Epithelial cell of proximal tubule (primary cell): ENCODE results near the gene B3GALT5. TPM values are rescaled to one million over a fixed set of nuclear protein-coding genes. Genes with fewer than 3 reads are reported as not detected.

Experiments used
- DNase-seq: peaks from one replicate; pipeline ENCODE4 v3.0.0-alpha.2; 2011; ENCODE audit warnings: low read depth
- H3K4me3 ChIP-seq: 2 replicates; pipeline ENCODE4 v1.5.1; 2011; ENCODE audit warnings: low read depth, mild to moderate bottlenecking, low read length
- total RNA-seq: library from RNA; depleted of rRNA; stranded (reverse); fragments of >200 nt; gene quantifications from 2 replicates; pipeline ENCODE4 v1.2.3, GENCODE V29; 2015
- TF ChIP-seq, protein P1 (sequence below): conservative IDR thresholded peaks from 2 replicates; pipeline ENCODE4 v1.5.1; 2012; ENCODE audit warnings: low read depth, mild to moderate bottlenecking, low read length

The B3GALT5 gene
- total RNA-seq, 1 donor from 2014 or later, result 3.6 TPM

DNA sequence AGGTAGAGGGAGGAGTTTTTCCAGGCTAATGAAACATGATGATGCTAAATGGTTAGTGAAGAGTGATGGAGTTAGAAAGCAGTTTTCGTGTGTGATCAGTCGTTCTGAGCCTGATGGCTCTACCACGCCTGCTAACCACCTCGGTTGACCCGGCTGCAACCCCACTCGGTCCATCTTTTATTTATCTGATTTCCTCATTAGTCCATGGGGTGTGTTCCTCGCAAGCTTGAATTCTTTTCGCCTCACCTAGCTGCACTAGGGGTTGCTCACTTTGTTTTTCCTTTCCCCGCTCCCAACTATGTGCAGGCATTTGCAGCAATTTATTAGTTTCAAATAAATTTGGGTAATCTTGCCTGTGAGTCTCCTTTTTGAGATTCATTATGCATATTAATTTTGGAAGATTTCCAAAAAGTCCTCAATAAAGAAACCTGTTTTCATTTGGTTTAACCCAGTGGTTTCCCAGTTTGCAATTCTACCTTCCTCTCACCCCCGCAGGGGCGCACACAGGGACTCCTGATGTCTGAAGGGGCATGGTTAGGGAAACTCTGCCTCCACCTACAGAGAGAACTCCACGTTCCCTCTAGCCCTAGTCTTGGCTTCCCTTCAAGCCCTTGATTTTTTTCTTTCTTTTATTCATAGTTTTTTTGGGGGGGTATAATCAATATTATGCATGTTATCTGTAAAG lies 12.6 kb downstream of the B3GALT5 start:
- TF ChIP-seq, protein P1, sequence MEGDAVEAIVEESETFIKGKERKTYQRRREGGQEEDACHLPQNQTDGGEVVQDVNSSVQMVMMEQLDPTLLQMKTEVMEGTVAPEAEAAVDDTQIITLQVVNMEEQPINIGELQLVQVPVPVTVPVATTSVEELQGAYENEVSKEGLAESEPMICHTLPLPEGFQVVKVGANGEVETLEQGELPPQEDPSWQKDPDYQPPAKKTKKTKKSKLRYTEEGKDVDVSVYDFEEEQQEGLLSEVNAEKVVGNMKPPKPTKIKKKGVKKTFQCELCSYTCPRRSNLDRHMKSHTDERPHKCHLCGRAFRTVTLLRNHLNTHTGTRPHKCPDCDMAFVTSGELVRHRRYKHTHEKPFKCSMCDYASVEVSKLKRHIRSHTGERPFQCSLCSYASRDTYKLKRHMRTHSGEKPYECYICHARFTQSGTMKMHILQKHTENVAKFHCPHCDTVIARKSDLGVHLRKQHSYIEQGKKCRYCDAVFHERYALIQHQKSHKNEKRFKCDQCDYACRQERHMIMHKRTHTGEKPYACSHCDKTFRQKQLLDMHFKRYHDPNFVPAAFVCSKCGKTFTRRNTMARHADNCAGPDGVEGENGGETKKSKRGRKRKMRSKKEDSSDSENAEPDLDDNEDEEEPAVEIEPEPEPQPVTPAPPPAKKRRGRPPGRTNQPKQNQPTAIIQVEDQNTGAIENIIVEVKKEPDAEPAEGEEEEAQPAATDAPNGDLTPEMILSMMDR, result no peak
- no peak overlapping the region for H3K4me3 ChIP-seq
- DNase-seq, result no peak

DNA sequence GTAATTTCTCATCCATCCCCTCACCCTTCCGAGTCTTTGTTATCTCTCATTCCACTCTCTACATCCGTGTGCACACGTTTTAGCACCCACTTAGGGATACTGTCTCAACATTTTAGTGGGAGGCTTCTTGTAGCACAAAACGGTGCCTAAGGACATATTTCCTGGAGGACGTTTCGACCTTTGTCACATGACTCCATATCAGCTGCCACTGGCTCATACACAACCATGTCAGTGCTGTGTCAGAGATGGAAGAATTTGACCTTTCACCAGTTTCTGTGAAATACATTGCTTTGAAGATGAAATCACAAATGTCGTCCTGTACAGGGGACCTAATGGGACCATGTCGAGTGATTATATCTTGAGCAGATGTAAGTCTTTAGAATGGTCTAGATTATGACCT lies 15.6 kb downstream of the B3GALT5 start:
- no peak for DNase-seq
- TF ChIP-seq, protein P1, result no peak
- H3K4me3 ChIP-seq, result no peak overlapping the region

DNA sequence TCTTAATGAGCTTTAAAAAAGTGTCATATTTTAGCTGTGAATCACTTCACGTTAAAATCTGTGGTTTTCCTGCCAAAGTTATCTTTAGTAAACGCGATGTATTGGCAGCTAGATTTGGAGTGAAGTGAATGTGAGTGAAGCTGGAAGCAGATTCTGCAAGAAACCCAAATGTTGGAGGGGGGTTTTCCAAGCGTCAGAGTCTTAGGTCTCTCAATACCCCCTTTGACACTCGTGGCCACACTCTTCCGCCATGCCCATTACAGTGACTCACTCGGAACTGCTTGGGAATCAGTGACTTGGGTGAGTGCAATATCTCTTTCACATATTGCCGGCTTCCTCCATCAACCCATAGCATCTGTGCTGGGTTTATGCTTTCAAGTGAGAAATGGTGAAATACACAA lies 17.5 kb downstream of the B3GALT5 start:
- peak overlapping the region; percentile 38 for H3K4me3 ChIP-seq
- DNase-seq, result peak; percentile 64
- TF ChIP-seq, protein P1, result no peak

DNA sequence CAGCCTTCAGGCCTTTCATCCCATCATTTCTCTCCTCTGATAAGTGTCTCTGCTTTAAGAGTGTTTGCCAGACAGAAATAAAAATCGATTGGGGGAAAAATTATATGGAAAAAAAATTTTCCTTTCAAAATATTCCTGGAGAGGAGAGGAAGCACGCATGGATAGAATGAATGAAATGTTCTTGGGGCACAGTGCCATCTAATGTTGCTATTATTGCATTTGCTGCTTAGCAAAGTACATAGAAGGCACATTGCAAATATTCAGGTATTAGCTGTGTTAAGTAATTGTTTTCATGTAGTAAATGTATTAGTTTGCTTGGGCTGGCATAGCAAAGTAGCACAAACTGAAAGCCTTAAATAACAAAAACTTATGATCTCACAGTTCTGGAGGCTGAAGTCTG lies 18.1 kb downstream of the B3GALT5 start:
- H3K4me3 ChIP-seq, result peak overlapping the region; percentile 38
- DNase-seq, result no peak
- TF ChIP-seq, protein P1, result peak; percentile 35

DNA sequence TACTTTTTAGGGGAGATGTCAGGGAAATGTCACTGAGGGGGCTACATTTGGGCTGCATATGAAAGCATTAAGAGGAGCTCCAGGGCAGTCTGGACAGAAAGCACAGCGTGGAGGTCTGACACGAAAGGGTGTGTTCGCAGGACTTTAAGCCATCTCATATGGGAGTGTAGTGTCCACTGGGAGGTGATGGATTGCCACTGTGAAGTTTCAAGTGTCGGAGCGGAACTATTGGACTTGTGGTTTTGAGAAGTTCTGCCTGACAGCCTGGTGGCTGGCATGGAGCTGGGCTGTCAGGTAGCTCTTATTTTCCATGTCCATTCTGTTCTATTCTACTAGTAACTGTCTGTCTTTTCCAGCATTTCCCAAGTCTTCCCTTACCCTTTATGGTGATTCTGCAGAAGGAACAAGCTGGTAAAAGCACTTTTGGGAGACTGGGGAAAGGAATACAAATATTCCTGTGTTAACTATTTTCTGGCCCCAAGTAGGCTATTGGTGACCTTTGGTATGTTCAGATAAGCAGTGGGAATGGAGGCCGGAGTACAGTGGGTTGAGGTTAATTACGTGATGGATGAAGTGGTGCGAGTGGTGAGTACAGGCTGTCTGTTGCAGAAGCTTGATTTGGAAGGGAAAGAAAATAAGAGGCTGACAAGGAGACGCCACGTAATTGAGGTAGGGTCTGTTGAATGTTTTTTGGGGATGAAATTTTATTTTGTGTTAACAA lies 19.3 kb downstream of the B3GALT5 start:
- TF ChIP-seq, protein P1, result no peak
- no peak overlapping the region for H3K4me3 ChIP-seq
- no peak for DNase-seq

GRCh38 chr21:39632796-39633442 lies 20.2 kb downstream of the B3GALT5 start:
- no peak for DNase-seq
- TF ChIP-seq, protein P1, result no peak
- no peak overlapping the region for H3K4me3 ChIP-seq
